H1 (cell line): ENCODE results near the gene MBP. TPM values are rescaled to one million over a fixed set of nuclear protein-coding genes. Genes with fewer than 3 reads are reported as not detected.
A peak's percentile ranks its signal among the peaks of the same experiment; 100 is the strongest.

Experiments used
- CTCF ChIA-PET: fragments of 300-600 bp; sonication (Branson Sonifier 250); formaldehyde crosslinking; loops from one replicate; lab custom pipeline; 2021; ENCODE audit not compliant: partially characterized antibody; lab: Charles Lee
- POLR2A ChIA-PET: fragments of 300-600 bp; sonication (Branson Sonifier 250); formaldehyde crosslinking; loops from one replicate; lab custom pipeline; 2021; ENCODE audit warnings: inconsistent platforms; ENCODE audit not compliant: partially characterized antibody; lab: Charles Lee
- DNase-seq, 2 experiments: peaks; one replicate each; pipeline versions ENCODE4 v3.0.0 to v3.0.0-alpha.2; 2010 to 2022; ENCODE audit warnings: low spot score in 2 of 2, low read depth in 1 of 2, mixed read lengths in 1 of 2
- FAIRE-seq: peaks from 2 replicates; lab custom pipeline; 2011; peaks lifted over from hg19 to GRCh38; lab: Jason Lieb, UNC
- H2AFZ ChIP-seq: 2 replicates; pipeline ENCODE4 v1.8.1; 2012; ENCODE audit warnings: low read length, inconsistent platforms
- H2AK5ac ChIP-seq: 2 replicates; pipeline ENCODE4 v1.6.1; 2013; ENCODE audit warnings: low read depth, low read length
- H2BK120ac ChIP-seq: replicated peaks from 2 replicates; pipeline ENCODE3; 2013; ENCODE audit warnings: low read depth, low read length, inconsistent platforms
- H2BK12ac ChIP-seq: 2 replicates; pipeline ENCODE4 v1.6.1; 2013; ENCODE audit warnings: low read depth, low read length
- H2BK15ac ChIP-seq: 2 replicates; pipeline ENCODE4 v1.6.1; 2013; ENCODE audit warnings: low read length
- H2BK20ac ChIP-seq: 2 replicates; pipeline ENCODE4 v1.6.1; 2013; ENCODE audit warnings: low read length
- H2BK5ac ChIP-seq: 2 replicates; pipeline ENCODE4 v1.6.1; 2013; ENCODE audit warnings: low read depth, low read length
- H3K14ac ChIP-seq: 2 replicates; pipeline ENCODE4 v1.6.1; 2013; ENCODE audit warnings: inconsistent platforms; ENCODE audit not compliant: insufficient read length
- H3K18ac ChIP-seq: 2 replicates; pipeline ENCODE4 v1.6.1; 2013; ENCODE audit warnings: low read length; ENCODE audit errors: extremely low read depth
- H3K23ac ChIP-seq: 2 replicates; pipeline ENCODE4 v1.6.1; 2013; ENCODE audit warnings: inconsistent platforms; ENCODE audit not compliant: insufficient read length
- H3K23me2 ChIP-seq: 2 replicates; pipeline ENCODE4 v1.6.1; 2013; ENCODE audit warnings: low read depth, low read length
- H3K27ac ChIP-seq: 2 replicates; pipeline ENCODE4 v1.6.1; 2011; ENCODE audit warnings: low read depth, low read length, inconsistent platforms
- H3K27me3 ChIP-seq, 4 experiments: replicated peaks in 1 of 4; 1 replicate in 1 of 4; 2 replicates in 3 of 4; pipeline versions ENCODE4 v1.6.1 to v1.8.1; 2011 to 2013; ENCODE audit warnings: low read length in 3 of 4, mild to moderate bottlenecking in 3 of 4, inconsistent platforms in 2 of 4, mixed read lengths in 2 of 4, moderate library complexity in 1 of 4; ENCODE audit not compliant: control insufficient read depth in 3 of 4, insufficient read depth in 3 of 4; ENCODE audit errors: extremely low read depth in 1 of 4
- H3K36me3 ChIP-seq, 4 experiments: 2 replicates each; pipeline versions ENCODE4 v1.6.1 to v1.8.1; 2011 to 2013; ENCODE audit warnings: mild to moderate bottlenecking in 4 of 4, low read length in 3 of 4, moderate library complexity in 2 of 4, control low read depth in 1 of 4, inconsistent platforms in 1 of 4; ENCODE audit not compliant: insufficient read depth in 4 of 4, control insufficient read depth in 2 of 4
- H3K4ac ChIP-seq: replicated peaks from 2 replicates; pipeline ENCODE3; 2013; ENCODE audit warnings: low read length, low read depth, mixed read lengths, inconsistent platforms; ENCODE audit not compliant: insufficient read length
- H3K4me1 ChIP-seq, 4 experiments: replicated peaks in 1 of 4; 1 replicate in 1 of 4; 2 replicates in 3 of 4; pipeline versions ENCODE4 v1.6.1 to v1.8.1; 2011 to 2013; ENCODE audit warnings: low read length in 3 of 4, inconsistent platforms in 2 of 4, mixed read lengths in 1 of 4; ENCODE audit not compliant: insufficient read depth in 4 of 4, control insufficient read depth in 3 of 4
- H3K4me2 ChIP-seq, 2 experiments: 2 replicates each; pipeline versions ENCODE4 v1.6.1 to v1.8.1; 2011 to 2013; ENCODE audit warnings: low read depth in 2 of 2, low read length in 2 of 2, control low read depth in 1 of 2, inconsistent platforms in 1 of 2, mild to moderate bottlenecking in 1 of 2; ENCODE audit not compliant: insufficient read depth in 1 of 2
- H3K4me3 ChIP-seq, 4 experiments: fragments of 200-600, 300-600 bp in 1 of 4; sonication (generic), shearing (Covaris generic), sonication (Bioruptor Twin) in 1 of 4; 2 replicates each; pipeline versions ENCODE4 v1.5.1 to v1.8.1; 2011 to 2016; ENCODE audit warnings: low read length in 4 of 4, low read depth in 3 of 4, control low read depth in 2 of 4, inconsistent platforms in 2 of 4, mild to moderate bottlenecking in 2 of 4, mixed read lengths in 1 of 4, moderate library complexity in 1 of 4; ENCODE audit not compliant: insufficient read depth in 2 of 4; ENCODE audit errors: extremely low read depth in 1 of 4
- H3K56ac ChIP-seq: replicated peaks from 2 replicates; pipeline ENCODE3; 2013; ENCODE audit warnings: low read depth, mild to moderate bottlenecking, mixed read lengths, low read length, inconsistent platforms; ENCODE audit not compliant: insufficient read length
- H3K79me1 ChIP-seq: 2 replicates; pipeline ENCODE4 v1.6.1; 2013; ENCODE audit warnings: low read depth, low read length, control low read depth
- H3K79me2 ChIP-seq, 2 experiments: 2 replicates each; pipeline versions ENCODE4 v1.6.1 to v1.8.1; 2012 to 2013; ENCODE audit warnings: low read length in 2 of 2, mild to moderate bottlenecking in 2 of 2, inconsistent platforms in 1 of 2; ENCODE audit not compliant: insufficient read depth in 2 of 2, control insufficient read depth in 1 of 2
- H3K9ac ChIP-seq, 4 experiments: replicated peaks in 1 of 4; 1 replicate in 1 of 4; 2 replicates in 3 of 4; pipeline versions ENCODE4 v1.6.1 to v1.8.1; 2011 to 2013; ENCODE audit warnings: low read depth in 3 of 4, low read length in 3 of 4, control low read depth in 2 of 4, mild to moderate bottlenecking in 2 of 4, moderate library complexity in 2 of 4, inconsistent platforms in 1 of 4; ENCODE audit errors: extremely low read depth in 1 of 4
- H3K9me3 ChIP-seq, 2 experiments: 2 replicates each; pipeline versions ENCODE4 v1.6.1 to v1.8.1; 2012 to 2013; ENCODE audit warnings: mild to moderate bottlenecking in 2 of 2, moderate library complexity in 2 of 2, control low read depth in 1 of 2, inconsistent platforms in 1 of 2, low read depth in 1 of 2, low read length in 1 of 2, mixed read lengths in 1 of 2; ENCODE audit not compliant: insufficient read depth in 2 of 2
- H4K20me1 ChIP-seq, 2 experiments: replicated peaks in 1 of 2; 2 replicates each; pipeline versions ENCODE3 to v1.8.1; 2011 to 2013; ENCODE audit warnings: inconsistent platforms in 2 of 2, low read length in 2 of 2, mild to moderate bottlenecking in 1 of 2; ENCODE audit not compliant: insufficient read depth in 2 of 2, control insufficient read depth in 1 of 2
- H4K5ac ChIP-seq: 2 replicates; pipeline ENCODE4 v1.6.1; 2013; ENCODE audit warnings: low read length, low read depth, mixed read lengths, inconsistent platforms; ENCODE audit not compliant: insufficient read length
- H4K8ac ChIP-seq: 2 replicates; pipeline ENCODE4 v1.8.0; 2013; ENCODE audit warnings: mild to moderate bottlenecking, moderate library complexity, low read length, inconsistent platforms; ENCODE audit not compliant: insufficient read depth; ENCODE audit errors: extremely low read depth
- H4K91ac ChIP-seq: replicated peaks from 2 replicates; pipeline ENCODE3; 2013; ENCODE audit warnings: low read length, mixed read lengths, inconsistent platforms; ENCODE audit not compliant: insufficient read length
- CTBP2 ChIP-seq: IDR thresholded peaks from 2 replicates; pipeline ENCODE4 v1.7.0; 2011; ENCODE audit warnings: borderline replicate concordance, mild to moderate bottlenecking, moderate library complexity, mixed read lengths, low read length; ENCODE audit not compliant: insufficient read depth, insufficient read length
- FOSL1 ChIP-seq: IDR thresholded peaks from 2 replicates; pipeline ENCODE4 v1.6.1; 2011; ENCODE audit warnings: mild to moderate bottlenecking, low read depth, low read length, moderate library complexity; ENCODE audit not compliant: insufficient read depth
- HDAC6 ChIP-seq: IDR thresholded peaks from one replicate; pipeline ENCODE4 v1.7.1; 2012; ENCODE audit warnings: low read depth, mild to moderate bottlenecking, inconsistent platforms, low read length, moderate library complexity
- JUN ChIP-seq: IDR thresholded peaks from 2 replicates; pipeline ENCODE4 v1.6.1; 2011; ENCODE audit warnings: low read depth, mild to moderate bottlenecking, improper control_type of control experiment, low read length
- KDM1A ChIP-seq: fragments of 200-600, 300-600 bp; sonication (generic); IDR thresholded peaks from 2 replicates; pipeline ENCODE4 v1.7.1; 2016; ENCODE audit warnings: mild to moderate bottlenecking, low read length, borderline replicate concordance
- NRF1 ChIP-seq: IDR thresholded peaks from 2 replicates; pipeline ENCODE4 v1.6.1; 2011; ENCODE audit warnings: mild to moderate bottlenecking, low read depth, low read length, improper control_type of control experiment
- RBBP5 ChIP-seq: IDR thresholded peaks from 2 replicates; pipeline ENCODE4 v1.7.1; 2012; ENCODE audit warnings: low read depth, mild to moderate bottlenecking, inconsistent platforms, low read length, moderate library complexity, borderline replicate concordance
- RFX5 ChIP-seq: IDR thresholded peaks from 2 replicates; pipeline ENCODE4 v1.6.1; 2011; ENCODE audit warnings: low read depth, low read length, improper control_type of control experiment, borderline replicate concordance
- SIN3A ChIP-seq, 2 experiments: IDR thresholded peaks in 1 of 2; conservative IDR thresholded peaks in 1 of 2; 2 replicates each; pipeline ENCODE4 v1.6.1; 2011 to 2012; ENCODE audit warnings: low read length in 2 of 2, improper control_type of control experiment in 1 of 2, low read depth in 1 of 2, mild to moderate bottlenecking in 1 of 2
- SIRT6 ChIP-seq: IDR thresholded peaks from one replicate; pipeline ENCODE4 v1.7.1; 2012; ENCODE audit warnings: low read length, inconsistent platforms
- SIX5 ChIP-seq: IDR thresholded peaks from 2 replicates; pipeline ENCODE4 v1.6.1; 2011; ENCODE audit warnings: mild to moderate bottlenecking, low read depth, low read length
- WGBS, 2 experiments: shearing (Covaris generic) in 1 of 2; methylation state at CpG; one replicate each; pipeline versions ENCODE4 v1.1.6 to v1.1.7; 2013 to 2015; ENCODE audit warnings: low lambda C conversion rate in 2 of 2, mixed read lengths in 2 of 2, inconsistent platforms in 1 of 2, low coverage in 1 of 2, missing lambda C conversion rate in 1 of 2; ENCODE audit not compliant: insufficient replicate concordance in 2 of 2, insufficient coverage in 1 of 2, insufficient read length in 1 of 2; ENCODE audit errors: extremely low coverage in 1 of 2, missing lambda C conversion rate in 1 of 2; 5-methylcytosine and 5-hydroxymethylcytosine counted together
- polyA plus RNA-seq, 7 experiments: library from polyadenylated mRNA; depleted of rRNA in 3 of 7; stranded (reverse) in 5 of 7; unstranded in 2 of 7; fragments of >200 nt in 5 of 7; fragments of 200-250 nt in 2 of 7; gene quantifications; 1 replicate in 5 of 7; 2 replicates in 1 of 7; 4 replicates in 1 of 7; pipeline versions ENCODE4 v1.2.1 to v1.2.3, GENCODE V29; 2011 to 2013; ENCODE audit warnings: missing spikeins in 2 of 7, mixed read lengths in 2 of 7
- total RNA-seq: library from RNA; stranded (reverse); fragmentation: NEBNext Ultra II Directional; extraction: Animal tissue kit (Norgen Biotek cat#: 25700); gene quantifications from 2 replicates; pipeline ENCODE4 v1.2.1, GENCODE V29; 2021
- TF ChIP-seq, protein P1 (sequence below): IDR thresholded peaks from 2 replicates; pipeline ENCODE4 v1.6.1; 2012; ENCODE audit warnings: inconsistent platforms
- TF ChIP-seq, protein P2 (sequence below): IDR thresholded peaks from 2 replicates; pipeline ENCODE4 v1.6.1; 2011; ENCODE audit warnings: low read length, improper control_type of control experiment

Gene MBP
- total and polyA plus RNA-seq, 2 of the 8 experiments (the other 6 are each of a cell fraction or from before 2014, with no cell fraction given) = 7.7 to 19.2 TPM

DNA sequence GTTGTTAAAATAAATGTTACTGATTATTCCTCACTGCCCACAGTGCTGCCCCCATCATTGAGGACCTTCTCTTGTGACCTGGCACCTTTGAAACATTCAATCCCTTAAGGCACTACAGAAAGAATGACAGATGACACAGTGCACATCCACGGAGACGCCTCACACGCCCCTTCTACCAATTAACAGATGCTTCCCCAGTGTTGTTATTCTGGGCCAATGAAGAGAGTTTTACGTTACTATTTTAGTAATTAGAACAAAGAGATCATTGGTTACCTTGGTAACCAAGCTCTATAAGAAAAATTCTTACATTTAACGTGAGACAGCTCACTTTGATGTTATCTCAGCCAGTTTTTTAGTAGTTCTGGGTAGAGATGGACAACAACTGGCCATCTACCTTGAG, 158.2 kb downstream of the MBP start:
- Histone ChIP-seq H3K23me2 (no peaks in the 10 kb centered on the region), H3K27ac (no peak overlapping the region), H3K79me1 (no peaks in the 10 kb centered on the region), H2AFZ (no peak overlapping the region), H3K4me1 (peaks cover 0 to 9% (median 6%) of the 10 kb centered on the region in 4 experiments; a peak in 6 of 7 replicates), H3K56ac (no peak overlapping the region), H4K91ac (no peak overlapping the region), H3K14ac (no peak overlapping the region), H3K79me2 (no peaks in the 10 kb centered on the region), H2AK5ac (peak overlapping the region; percentile 54; the same call in 1 of the 2 replicates), H3K9ac (no peak overlapping the region), H4K20me1 (no peaks in the 10 kb centered on the region), H3K27me3 (no peaks in the 10 kb centered on the region), H3K4me3 (no peak overlapping the region), H3K36me3 (no peaks in the 10 kb centered on the region), H2BK20ac (no peak overlapping the region), H3K4me2 (no peak overlapping the region), H4K8ac (no peak overlapping the region), H4K5ac (no peak overlapping the region), H2BK5ac (no peak overlapping the region), H3K9me3 (no peaks in the 10 kb centered on the region), H3K23ac (no peak overlapping the region), H2BK15ac (no peak overlapping the region), H2BK120ac (no peak overlapping the region), H3K4ac (no peak overlapping the region), H3K18ac (0 out of 2 replicates have a peak overlapping the region, but pooled peaks have one; percentile 24), H2BK12ac (no peak overlapping the region)
- 89% methylated on average over 5 of the region's 5 CpGs; no CpG with 5 or more reads in 1 of the 2 experiments for WGBS, 2 experiments
- POLR2A ChIA-PET = no interaction called here
- CTCF ChIA-PET = interaction anchor here (0.6 to 13.3 kb wide), 5 partner anchors 10 to 1605 kb away, joined by 3 to 188 read pairs (median 4); no protein-coding TSS in a partner anchor
- FAIRE-seq = no peak
- DNase-seq = no peak
- TF ChIP-seq CTBP2 (no peak), SIRT6 (no peak), JUN (no peak), RBBP5 (no peak), RFX5 (no peak), HDAC6 (no peak), FOSL1 (no peak), SIX5 (no peak), SIN3A (conservative IDR thresholded peaks at IDR 0.05 in 1 of 2, IDR thresholded peaks at IDR 0.05 in 1 of 2; ENCODE audit: low read depth in 1 of 2, low read length in 2 of 2) (no peak), KDM1A (no peak), NRF1 (no peak)
- TF ChIP-seq, protein P1, sequence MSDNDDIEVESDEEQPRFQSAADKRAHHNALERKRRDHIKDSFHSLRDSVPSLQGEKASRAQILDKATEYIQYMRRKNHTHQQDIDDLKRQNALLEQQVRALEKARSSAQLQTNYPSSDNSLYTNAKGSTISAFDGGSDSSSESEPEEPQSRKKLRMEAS = no peak
- TF ChIP-seq, protein P2, sequence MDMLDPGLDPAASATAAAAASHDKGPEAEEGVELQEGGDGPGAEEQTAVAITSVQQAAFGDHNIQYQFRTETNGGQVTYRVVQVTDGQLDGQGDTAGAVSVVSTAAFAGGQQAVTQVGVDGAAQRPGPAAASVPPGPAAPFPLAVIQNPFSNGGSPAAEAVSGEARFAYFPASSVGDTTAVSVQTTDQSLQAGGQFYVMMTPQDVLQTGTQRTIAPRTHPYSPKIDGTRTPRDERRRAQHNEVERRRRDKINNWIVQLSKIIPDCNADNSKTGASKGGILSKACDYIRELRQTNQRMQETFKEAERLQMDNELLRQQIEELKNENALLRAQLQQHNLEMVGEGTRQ = no peak
